B cell (primary cell): ENCODE data around the gene PARD3B. TPM values are rescaled to one million over a fixed set of nuclear protein-coding genes. Genes with fewer than 3 reads are reported as not detected.

ENCODE experiments used
- ATAC-seq: fragments of 200-7000 bp; cut with Tn5 transposase; one replicate; pipeline ENCODE4 v1.10.0; 2021; ENCODE audit warnings: low read depth, mild to moderate bottlenecking, moderate number of reproducible peaks, moderate library complexity
- CTCF ChIA-PET: fragments of 350-600 bp; sonication (Branson Sonifier 250); formaldehyde crosslinking; loops from one replicate; lab custom pipeline; 2021; ENCODE audit warnings: antibody characterized with exemption, inconsistent platforms; lab: Charles Lee
- POLR2A ChIA-PET: fragments of 350-600 bp; sonication (Branson Sonifier 250); formaldehyde crosslinking; loops from one replicate; lab custom pipeline; 2021; ENCODE audit warnings: antibody characterized with exemption; lab: Charles Lee
- DNase-seq: peaks from one replicate; pipeline ENCODE4 v3.0.0; 2013
- H2AFZ ChIP-seq: 2 replicates; pipeline ENCODE4 v1.6.1; 2012; ENCODE audit warnings: mild to moderate bottlenecking, low read depth, low read length; ENCODE audit not compliant: insufficient read depth, poor library complexity, severe bottlenecking
- H3K27ac ChIP-seq, 2 donors: 1 replicate in 1 of 2; 2 replicates in 1 of 2; pipeline ENCODE4 v1.5.1; 2012 to 2013; ENCODE audit warnings: low read length in 2 of 2, mild to moderate bottlenecking in 2 of 2, moderate library complexity in 1 of 2
- H3K27me3 ChIP-seq, 4 experiments: fragments of 200-600 bp in 1 of 4; sonication (generic) in 1 of 4; replicated peaks in 1 of 4; 1 replicate in 2 of 4; 2 replicates in 2 of 4; pipeline versions ENCODE4 v1.6.1 to v1.7.0; 2013 to 2016; ENCODE audit warnings: low read length in 3 of 4, mild to moderate bottlenecking in 2 of 4, mixed read lengths in 1 of 4, moderate library complexity in 1 of 4; ENCODE audit not compliant: insufficient read depth in 4 of 4, control insufficient read depth in 3 of 4; ENCODE audit errors: control extremely low read depth in 1 of 4
- H3K36me3 ChIP-seq, 2 experiments: replicated peaks in 1 of 2; 1 replicate in 1 of 2; 2 replicates in 1 of 2; pipeline versions ENCODE4 v1.6.1 to v1.7.1; 2013; ENCODE audit warnings: low read length in 1 of 2; ENCODE audit not compliant: insufficient read depth in 2 of 2, control insufficient read depth in 1 of 2; ENCODE audit errors: control extremely low read depth in 1 of 2, extremely low read depth in 1 of 2
- H3K4me1 ChIP-seq, 2 donors: fragments of 200-600 bp in 1 of 2; sonication (generic) in 1 of 2; 1 replicate in 1 of 2; 2 replicates in 1 of 2; pipeline versions ENCODE4 v1.5.1 to v1.6.1; 2013 to 2017; ENCODE audit warnings: low read length in 2 of 2; ENCODE audit not compliant: control insufficient read depth in 2 of 2, insufficient read depth in 2 of 2
- H3K4me2 ChIP-seq: replicated peaks from 2 replicates; pipeline ENCODE3; 2012; ENCODE audit warnings: mild to moderate bottlenecking, low read depth, low read length; ENCODE audit not compliant: poor library complexity, severe bottlenecking
- H3K4me3 ChIP-seq, 5 experiments: fragments of 200-600 bp in 1 of 5; sonication (generic) in 1 of 5; 1 replicate in 3 of 5; 2 replicates in 2 of 5; pipeline versions ENCODE4 v1.5.1 to v1.7.0; 2011 to 2016; ENCODE audit warnings: low read length in 4 of 5, mild to moderate bottlenecking in 4 of 5, low read depth in 2 of 5, control low read depth in 1 of 5, moderate library complexity in 1 of 5; ENCODE audit not compliant: insufficient read depth in 1 of 5; ENCODE audit errors: control extremely low read depth in 1 of 5, extremely low read depth in 1 of 5
- H3K79me2 ChIP-seq: fragments of 200-600 bp; sonication (generic); one replicate; pipeline ENCODE4 v1.6.0; 2016; ENCODE audit warnings: low read length; ENCODE audit not compliant: control insufficient read depth, insufficient read depth
- H3K9ac ChIP-seq: fragments of 200-600 bp; sonication (generic); 2 replicates; pipeline ENCODE4 v1.6.1; 2017; ENCODE audit warnings: mild to moderate bottlenecking, low read length, moderate library complexity
- H3K9me3 ChIP-seq, 3 donors: one replicate each; pipeline versions ENCODE4 v1.6.1 to v1.7.1; 2013; ENCODE audit warnings: low read length in 2 of 3; ENCODE audit not compliant: control insufficient read depth in 2 of 3, insufficient read depth in 1 of 3; ENCODE audit errors: control extremely low read depth in 1 of 3
- H4K20me1 ChIP-seq: 2 replicates; pipeline ENCODE4 v1.6.0; 2012; ENCODE audit warnings: mild to moderate bottlenecking, low read length; ENCODE audit not compliant: insufficient read depth, control insufficient read depth, poor library complexity, severe bottlenecking
- H3K27ac Mint-ChIP-seq: one replicate; pipeline ENCODE4 v1.8.0; 2021; ENCODE audit warnings: mixed read lengths
- H3K27me3 Mint-ChIP-seq: one replicate; pipeline ENCODE4 v1.8.0; 2021; ENCODE audit warnings: mixed read lengths
- H3K4me1 Mint-ChIP-seq: one replicate; pipeline ENCODE4 v1.8.0; 2021; ENCODE audit warnings: mixed read lengths
- H3K4me3 Mint-ChIP-seq: one replicate; pipeline ENCODE4 v1.8.0; 2021; ENCODE audit warnings: mixed read lengths
- H3K9me3 Mint-ChIP-seq: one replicate; pipeline ENCODE4 v1.8.0; 2022; ENCODE audit warnings: mixed read lengths; ENCODE audit not compliant: insufficient read depth
- EZH2 ChIP-seq: IDR thresholded peaks from 2 replicates; pipeline ENCODE4 v1.6.1; 2012; ENCODE audit warnings: borderline replicate concordance, low read depth, mild to moderate bottlenecking, moderate library complexity, low read length; ENCODE audit not compliant: insufficient read depth, poor library complexity, severe bottlenecking
- WGBS: methylation state at CpG from one replicate; pipeline ENCODE4 v1.1.5; 2013; ENCODE audit warnings: missing lambda C conversion rate; ENCODE audit not compliant: insufficient coverage; 5-methylcytosine and 5-hydroxymethylcytosine counted together
- intact Hi-C: fragments of 100-400 bp; cut with micrococcal nuclease; formaldehyde crosslinking; loops from one replicate; pipeline ENCODE4 v1.10.0; 2022
- polyA plus RNA-seq: library from polyadenylated mRNA; depleted of rRNA; stranded (reverse); fragments of >200 nt; gene quantifications from 2 replicates; pipeline ENCODE4 v1.2.3, GENCODE V29; 2012
- total RNA-seq, 2 donors: library from RNA; stranded (reverse); fragments of 120-200 nt in 1 of 2; gene quantifications; 1 replicate in 1 of 2; 2 replicates in 1 of 2; pipeline versions ENCODE4 v1.2.3 to v1.2.4, GENCODE V29; 2013 to 2022
- TF ChIP-seq, protein P1 (sequence below): fragments of 200-600 bp; IDR thresholded peaks from one replicate; pipeline ENCODE4 v1.8.0; 2022; ENCODE audit warnings: antibody characterized with exemption, mild to moderate bottlenecking

PARD3B gene
- total and polyA plus RNA-seq, 2 donors (not counting 1 experiment from before 2014, with no cell fraction given): not detected

DNA sequence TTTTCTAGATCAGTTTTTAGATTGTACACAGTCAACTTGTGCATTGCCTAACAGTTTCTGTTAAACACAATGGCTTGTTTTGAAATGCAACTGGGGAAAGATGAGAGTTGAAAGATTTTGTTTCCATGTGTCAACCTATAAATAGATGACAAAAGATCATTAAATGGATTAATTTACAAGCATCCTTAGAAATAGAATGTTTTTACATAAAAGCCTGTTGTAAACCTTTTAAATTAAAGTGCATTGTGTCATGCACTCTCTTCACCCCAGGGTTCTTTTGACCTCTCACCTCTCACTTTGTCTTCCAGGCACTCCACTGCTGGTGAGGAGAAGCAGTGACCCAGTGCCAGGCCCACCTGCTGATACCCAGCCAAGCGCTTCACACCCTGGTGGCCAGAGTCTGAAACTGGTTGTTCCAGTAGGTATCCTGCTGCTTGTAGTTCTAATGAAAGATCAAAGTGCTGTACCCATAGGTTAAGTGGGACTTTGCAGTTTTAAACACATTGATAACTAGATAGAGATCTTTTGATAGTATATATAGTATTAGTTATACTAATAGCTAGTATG lies 502.1 kb downstream of the PARD3B start:
- Mint-ChIP-seq H3K27me3 (no peaks in the 10 kb centered on the region), H3K4me3 (no peak overlapping the region), H3K4me1 (no peaks in the 10 kb centered on the region), H3K9me3 (peaks cover 4% of the 10 kb centered on the region), H3K27ac (no peak overlapping the region)
- Histone ChIP-seq H3K4me3 (no peak overlapping the region), H2AFZ (no peak overlapping the region), H3K79me2 (no peaks in the 10 kb centered on the region), H3K9ac (no peak overlapping the region), H3K4me1 (no peaks in the 10 kb centered on the region), H3K4me2 (no peak overlapping the region), H3K9me3 (no peaks in the 10 kb centered on the region), H3K27ac (no peak overlapping the region), H3K27me3 (no peaks in the 10 kb centered on the region), H4K20me1 (no peaks in the 10 kb centered on the region), H3K36me3 (no peaks in the 10 kb centered on the region)
- CTCF ChIA-PET: no interaction called here
- WGBS: 80% methylated on average over 1 of the region's 1 CpG
- TF ChIP-seq, protein P1, sequence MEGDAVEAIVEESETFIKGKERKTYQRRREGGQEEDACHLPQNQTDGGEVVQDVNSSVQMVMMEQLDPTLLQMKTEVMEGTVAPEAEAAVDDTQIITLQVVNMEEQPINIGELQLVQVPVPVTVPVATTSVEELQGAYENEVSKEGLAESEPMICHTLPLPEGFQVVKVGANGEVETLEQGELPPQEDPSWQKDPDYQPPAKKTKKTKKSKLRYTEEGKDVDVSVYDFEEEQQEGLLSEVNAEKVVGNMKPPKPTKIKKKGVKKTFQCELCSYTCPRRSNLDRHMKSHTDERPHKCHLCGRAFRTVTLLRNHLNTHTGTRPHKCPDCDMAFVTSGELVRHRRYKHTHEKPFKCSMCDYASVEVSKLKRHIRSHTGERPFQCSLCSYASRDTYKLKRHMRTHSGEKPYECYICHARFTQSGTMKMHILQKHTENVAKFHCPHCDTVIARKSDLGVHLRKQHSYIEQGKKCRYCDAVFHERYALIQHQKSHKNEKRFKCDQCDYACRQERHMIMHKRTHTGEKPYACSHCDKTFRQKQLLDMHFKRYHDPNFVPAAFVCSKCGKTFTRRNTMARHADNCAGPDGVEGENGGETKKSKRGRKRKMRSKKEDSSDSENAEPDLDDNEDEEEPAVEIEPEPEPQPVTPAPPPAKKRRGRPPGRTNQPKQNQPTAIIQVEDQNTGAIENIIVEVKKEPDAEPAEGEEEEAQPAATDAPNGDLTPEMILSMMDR: no peak
- no peak for TF ChIP-seq EZH2
- ATAC-seq (no peak), DNase-seq (no peak)
- POLR2A ChIA-PET: no interaction called here
- intact Hi-C loops: no loop called here

DNA sequence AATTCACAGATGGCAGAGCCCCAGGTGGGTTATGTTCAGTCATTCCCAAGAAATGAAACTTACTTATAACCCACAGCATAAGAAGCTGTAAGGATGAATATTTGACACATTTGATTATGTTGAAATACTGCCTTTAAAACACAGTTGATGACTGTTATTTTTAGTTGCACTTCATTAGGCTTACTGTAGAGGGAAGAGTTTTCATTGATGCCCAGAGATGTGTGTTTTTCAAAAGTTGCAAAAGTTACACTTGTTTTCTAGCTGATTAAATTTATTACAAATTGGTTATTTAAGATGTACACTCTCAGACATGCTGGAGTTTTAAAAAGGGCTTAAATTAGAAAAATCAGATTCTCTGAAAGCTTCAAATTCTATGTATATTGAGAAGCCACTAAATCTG lies 506.1 kb downstream of the PARD3B start:
- no peak overlapping the region for H2AFZ ChIP-seq
- no peaks in the 10 kb centered on the region for H3K27me3 ChIP-seq
- no peaks in the 10 kb centered on the region for H3K27me3 Mint-ChIP-seq
- H3K4me2 ChIP-seq: no peak overlapping the region
- CTCF ChIA-PET: no interaction called here
- no peaks in the 10 kb centered on the region for H3K4me1 ChIP-seq
- no peaks in the 10 kb centered on the region for H3K9me3 ChIP-seq
- no peak overlapping the region for H3K4me3 ChIP-seq
- H3K4me3 Mint-ChIP-seq: no peak overlapping the region
- DNase-seq: no peak
- no peak for ATAC-seq
- H3K36me3 ChIP-seq: no peaks in the 10 kb centered on the region
- H4K20me1 ChIP-seq: no peaks in the 10 kb centered on the region
- TF ChIP-seq, protein P1: no peak
- no peak for TF ChIP-seq EZH2
- no peak overlapping the region for H3K27ac ChIP-seq
- H3K79me2 ChIP-seq: no peaks in the 10 kb centered on the region
- no peak overlapping the region for H3K27ac Mint-ChIP-seq
- intact Hi-C loops: no loop called here
- H3K9ac ChIP-seq: no peak overlapping the region
- H3K4me1 Mint-ChIP-seq: no peaks in the 10 kb centered on the region
- POLR2A ChIA-PET: no interaction called here
- peaks cover 4% of the 10 kb centered on the region for H3K9me3 Mint-ChIP-seq
